Endothelial cell of umbilical vein (primary cell): Measurements from ENCODE around the gene ATP9B.

ENCODE experiments used
- POLR2A ChIP-seq: IDR thresholded peaks from 2 replicates; pipeline ENCODE4 v1.6.1; 2012; ENCODE audit warnings: low read depth, mild to moderate bottlenecking, control low read depth, low read length
- TF ChIP-seq, protein P1 (sequence below), 2 donors: IDR thresholded peaks; 1 replicate in 1 of 2; 2 replicates in 1 of 2; pipeline ENCODE4 v1.5.1; 2011; ENCODE audit warnings: low read length in 2 of 2, mild to moderate bottlenecking in 2 of 2, moderate library complexity in 2 of 2, control low read depth in 1 of 2, inconsistent platforms in 1 of 2, low read depth in 1 of 2; ENCODE audit not compliant: insufficient read depth in 1 of 2; ENCODE audit errors: extremely low read depth in 1 of 2

DNA sequence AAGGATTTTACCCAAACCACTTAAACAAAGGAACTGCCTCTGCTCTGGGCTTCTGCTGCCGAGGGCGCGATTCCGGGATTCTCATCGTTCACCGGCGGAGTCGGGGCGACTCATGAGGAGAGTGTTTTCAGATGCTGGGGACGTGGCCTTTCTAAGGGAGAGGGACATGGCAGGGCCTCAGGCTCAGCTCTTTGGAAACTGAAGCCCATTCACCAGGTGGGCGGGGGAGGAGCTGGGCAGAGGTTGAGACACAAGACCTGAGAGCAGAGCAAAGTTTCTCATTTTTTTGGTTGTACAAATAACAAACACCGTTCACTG, 356.3 kb downstream of the ATP9B start:
- no peak for TF ChIP-seq POLR2A
- TF ChIP-seq, protein P1, sequence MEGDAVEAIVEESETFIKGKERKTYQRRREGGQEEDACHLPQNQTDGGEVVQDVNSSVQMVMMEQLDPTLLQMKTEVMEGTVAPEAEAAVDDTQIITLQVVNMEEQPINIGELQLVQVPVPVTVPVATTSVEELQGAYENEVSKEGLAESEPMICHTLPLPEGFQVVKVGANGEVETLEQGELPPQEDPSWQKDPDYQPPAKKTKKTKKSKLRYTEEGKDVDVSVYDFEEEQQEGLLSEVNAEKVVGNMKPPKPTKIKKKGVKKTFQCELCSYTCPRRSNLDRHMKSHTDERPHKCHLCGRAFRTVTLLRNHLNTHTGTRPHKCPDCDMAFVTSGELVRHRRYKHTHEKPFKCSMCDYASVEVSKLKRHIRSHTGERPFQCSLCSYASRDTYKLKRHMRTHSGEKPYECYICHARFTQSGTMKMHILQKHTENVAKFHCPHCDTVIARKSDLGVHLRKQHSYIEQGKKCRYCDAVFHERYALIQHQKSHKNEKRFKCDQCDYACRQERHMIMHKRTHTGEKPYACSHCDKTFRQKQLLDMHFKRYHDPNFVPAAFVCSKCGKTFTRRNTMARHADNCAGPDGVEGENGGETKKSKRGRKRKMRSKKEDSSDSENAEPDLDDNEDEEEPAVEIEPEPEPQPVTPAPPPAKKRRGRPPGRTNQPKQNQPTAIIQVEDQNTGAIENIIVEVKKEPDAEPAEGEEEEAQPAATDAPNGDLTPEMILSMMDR (IDR thresholded peaks at IDR 0.05; ENCODE audit: extremely low read depth in 1 of 2, insufficient read depth in 1 of 2, low read depth in 1 of 2, low read length in 2 of 2): no peak
